WTC11 (cell line): Measurements from ENCODE around the gene RPUSD2. TPM values are rescaled to one million over a fixed set of nuclear protein-coding genes. Genes with fewer than 3 reads are reported as not detected.
A peak's percentile ranks its signal among the peaks of the same experiment; 100 is the strongest.

Experiments used
- ATAC-seq: fragments of 200-7000 bp; cut with Tn5 transposase; 2 replicates; pipeline ENCODE4 v1.10.0; 2021; ENCODE audit warnings: mild to moderate bottlenecking, moderate library complexity
- CTCF ChIA-PET: fragments of 300-600 bp; sonication (Branson Sonifier 250); formaldehyde crosslinking; loops from one replicate; lab custom pipeline; 2021; ENCODE audit warnings: antibody characterized with exemption; lab: Charles Lee
- POLR2A ChIA-PET: fragments of 350-600 bp; sonication (Branson Sonifier 250); formaldehyde crosslinking; loops from one replicate; lab custom pipeline; 2021; ENCODE audit warnings: antibody characterized with exemption; lab: Charles Lee
- DNase-seq: peaks from one replicate; pipeline ENCODE4 v3.0.0; 2021; ENCODE audit warnings: low spot score
- H3K27ac Mint-ChIP-seq: 2 replicates; pipeline ENCODE4 v1.8.0; 2021; ENCODE audit warnings: mixed read lengths
- H3K27me3 Mint-ChIP-seq: 2 replicates; pipeline ENCODE4 v1.8.0; 2021; ENCODE audit warnings: low read depth, mild to moderate bottlenecking, moderate library complexity, mixed read lengths
- H3K36me3 Mint-ChIP-seq: 2 replicates; pipeline ENCODE4 v1.8.0; 2021; ENCODE audit warnings: mixed read lengths
- H3K4me1 Mint-ChIP-seq: 2 replicates; pipeline ENCODE4 v1.8.0; 2022; ENCODE audit warnings: mixed read lengths
- H3K4me3 Mint-ChIP-seq: 2 replicates; pipeline ENCODE4 v1.8.0; 2021; ENCODE audit warnings: mild to moderate bottlenecking, moderate library complexity, mixed read lengths
- H3K9me3 Mint-ChIP-seq: 2 replicates; pipeline ENCODE4 v1.8.0; 2021; ENCODE audit warnings: mixed read lengths
- AFF4 ChIP-seq: sonication (generic); formaldehyde crosslinking; IDR thresholded peaks from 2 replicates; pipeline ENCODE4 v1.8.1; 2023; ENCODE audit warnings: mild to moderate bottlenecking, missing genetic modification reagents, borderline replicate concordance
- AR ChIP-seq: fragments of 250-450 bp; sonication (Bioruptor Pico); IDR thresholded peaks from 2 replicates; pipeline ENCODE4 v1.9.0; 2021; ENCODE audit warnings: mild to moderate bottlenecking
- ARID4B ChIP-seq: sonication (generic); formaldehyde crosslinking; IDR thresholded peaks from 2 replicates; pipeline ENCODE4 v1.8.0; 2023; ENCODE audit warnings: missing genetic modification reagents, mild to moderate bottlenecking, borderline replicate concordance
- CREB1 ChIP-seq: sonication (generic); formaldehyde crosslinking; IDR thresholded peaks from 2 replicates; pipeline ENCODE4 v1.8.0; 2023; ENCODE audit warnings: mild to moderate bottlenecking, missing genetic modification reagents
- E2F4 ChIP-seq: sonication (generic); formaldehyde crosslinking; IDR thresholded peaks from 2 replicates; pipeline ENCODE4 v1.8.1; 2022; ENCODE audit warnings: low read depth, mild to moderate bottlenecking, moderate library complexity, missing genetic modification reagents, borderline replicate concordance
- EMX1 ChIP-seq: fragments of 250-450 bp; sonication (Bioruptor Pico); IDR thresholded peaks from 2 replicates; pipeline ENCODE4 v1.8.0; 2021; ENCODE audit warnings: mild to moderate bottlenecking
- FOXP1 ChIP-seq: sonication (generic); formaldehyde crosslinking; IDR thresholded peaks from 2 replicates; pipeline ENCODE4 v1.8.0; 2022; ENCODE audit warnings: missing genetic modification reagents, mild to moderate bottlenecking, moderate library complexity, borderline replicate concordance
- GABPB1 ChIP-seq: sonication (generic); formaldehyde crosslinking; IDR thresholded peaks from 2 replicates; pipeline ENCODE4 v1.8.1; 2023; ENCODE audit warnings: mild to moderate bottlenecking, missing genetic modification reagents
- GTF2I ChIP-seq: fragments of 250-450 bp; sonication (Bioruptor Pico); conservative IDR thresholded peaks from 2 replicates; pipeline ENCODE4 v1.4.0; 2021; ENCODE audit warnings: mild to moderate bottlenecking
- NFE2L1 ChIP-seq: sonication (generic); formaldehyde crosslinking; IDR thresholded peaks from 2 replicates; pipeline ENCODE4 v1.8.1; 2023; ENCODE audit warnings: missing genetic modification reagents
- NFYB ChIP-seq: sonication (generic); formaldehyde crosslinking; conservative IDR thresholded peaks from 2 replicates; pipeline ENCODE4 v1.8.0; 2022; ENCODE audit warnings: low read depth, missing genetic modification reagents
- SMAD3 ChIP-seq: sonication (generic); formaldehyde crosslinking; IDR thresholded peaks from 2 replicates; pipeline ENCODE4 v1.8.0; 2022; ENCODE audit warnings: missing genetic modification reagents, mild to moderate bottlenecking, borderline replicate concordance
- SOX15 ChIP-seq: fragments of 250-450 bp; sonication (Bioruptor Pico); IDR thresholded peaks from 2 replicates; pipeline ENCODE4 v1.9.0; 2021; ENCODE audit warnings: mild to moderate bottlenecking
- TCF7 ChIP-seq: sonication (generic); formaldehyde crosslinking; IDR thresholded peaks from 2 replicates; pipeline ENCODE4 v1.8.0; 2022; ENCODE audit warnings: mild to moderate bottlenecking, low read depth, missing genetic modification reagents, moderate library complexity
- ZNF121 ChIP-seq: sonication (generic); formaldehyde crosslinking; IDR thresholded peaks from 2 replicates; pipeline ENCODE4 v1.8.0; 2023; ENCODE audit warnings: missing genetic modification reagents
- ZNF232 ChIP-seq: sonication (generic); formaldehyde crosslinking; IDR thresholded peaks from 2 replicates; pipeline ENCODE4 v1.8.0; 2022; ENCODE audit warnings: mild to moderate bottlenecking, missing genetic modification reagents
- ZNF396 ChIP-seq: fragments of 250-450 bp; sonication (Bioruptor Pico); IDR thresholded peaks from 2 replicates; pipeline ENCODE4 v1.8.0; 2021; ENCODE audit warnings: mild to moderate bottlenecking, moderate library complexity, borderline replicate concordance
- ZNF532 ChIP-seq: fragments of 250-450 bp; sonication (Bioruptor Pico); IDR thresholded peaks from 2 replicates; pipeline ENCODE4 v1.9.0; 2021; ENCODE audit warnings: mild to moderate bottlenecking, borderline replicate concordance
- total RNA-seq: library from RNA; stranded (reverse); gene quantifications from 3 replicates; pipeline ENCODE4 v1.2.3, GENCODE V29; 2021

The RPUSD2 gene
- total RNA-seq, 1 experiment from 2014 or later, result 30.8 TPM

GRCh38 chr15:40591389-40591788, 22.3 kb downstream of the RPUSD2 start (continued):
- TF ChIP-seq CREB1 (CRISPR knock-in tag) (no peak), NFE2L1 (CRISPR knock-in tag) (no peak), ZNF121 (CRISPR knock-in tag) (no peak), FOXP1 (no peak), ZNF232 (CRISPR knock-in tag) (no peak), NFYB (CRISPR knock-in tag) (no peak), GABPB1 (CRISPR knock-in tag) (no peak), E2F4 (CRISPR knock-in tag) (no peak)
- TF ChIP-seq, all 79 proteins: peak for 0

- Mint-ChIP-seq H3K27ac (no peak overlapping the region), H3K4me3 (peak overlapping the region; percentile 92), H3K36me3 (no peaks in the 10 kb centered on the region), H3K9me3 (no peaks in the 10 kb centered on the region), H3K27me3 (no peaks in the 10 kb centered on the region; the same call in 1 of the 2 replicates), H3K4me1 (peaks cover 27% of the 10 kb centered on the region)
- ChIA-PET CTCF (interaction anchor here (4.4 kb wide), 1 partner anchor 24 kb away, joined by 32 read pairs; the partner anchor contains the start of gene RPUSD2), POLR2A (interaction anchor here (0.9 kb wide), 1 partner anchor 101 kb away, joined by 3 read pairs; the partner anchor contains the start of gene RAD51)
- ATAC-seq (no peak), DNase-seq (no peak)
- no peak for TF ChIP-seq CREB1 (CRISPR knock-in tag)
- TF ChIP-seq SMAD3 (CRISPR knock-in tag), result no peak
- TF ChIP-seq NFYB (CRISPR knock-in tag), result no peak
- no peak for TF ChIP-seq AFF4 (CRISPR knock-in tag)
- no peak for TF ChIP-seq AR
- TF ChIP-seq GTF2I (CRISPR knock-in tag), result no peak
- TF ChIP-seq ZNF396 (CRISPR knock-in tag), result no peak
- no peak for TF ChIP-seq SOX15
- no peak for TF ChIP-seq ZNF532 (CRISPR knock-in tag)
- TF ChIP-seq ZNF232 (CRISPR knock-in tag), result no peak
- no peak for TF ChIP-seq TCF7 (CRISPR knock-in tag)
- no peak for TF ChIP-seq EMX1 (CRISPR knock-in tag)
- TF ChIP-seq ARID4B (CRISPR knock-in tag), result no peak
- TF ChIP-seq, all 79 proteins: peak for 0
Measured at GRCh38 chr15:40593165-40593564, 24.1 kb downstream of the RPUSD2 start.
